OCI-LY3 (cell line): ENCODE results near the gene CCDC86.

Experiments used
- H2AFZ ChIP-seq: fragments of 200-600, 300-600 bp; shearing (Covaris generic); 2 replicates; pipeline ENCODE4 v1.6.0; 2014; ENCODE audit warnings: antibody characterized with exemption, low read depth, low read length
- H3K27ac ChIP-seq: fragments of 200-600, 300-600 bp; sonication (generic); 2 replicates; pipeline ENCODE4 v1.5.1; 2014; ENCODE audit warnings: mild to moderate bottlenecking, low read length, moderate library complexity, mixed read lengths
- H3K27me3 ChIP-seq: fragments of 200-600, 300-600 bp; sonication (generic); 2 replicates; pipeline ENCODE4 v1.6.1; 2014; ENCODE audit warnings: low read depth, low read length, mixed read lengths
- H3K36me3 ChIP-seq: fragments of 200-600, 300-600 bp; sonication (generic); replicated peaks from 2 replicates; pipeline ENCODE3; 2014; ENCODE audit warnings: low read depth, low read length, mixed read lengths
- H3K4me1 ChIP-seq: fragments of 300-600, 200-600 bp; sonication (generic); 2 replicates; pipeline ENCODE4 v1.6.1; 2014; ENCODE audit warnings: low read length, mixed read lengths
- H3K4me2 ChIP-seq: fragments of 200-600, 300-600 bp; sonication (generic); 2 replicates; pipeline ENCODE4 v1.6.1; 2014; ENCODE audit warnings: low read length, mixed read lengths
- H3K4me3 ChIP-seq: fragments of 300-600, 200-600 bp; sonication (generic); 2 replicates; pipeline ENCODE4 v1.5.1; 2014; ENCODE audit warnings: antibody characterized with exemption, mild to moderate bottlenecking, low read length, moderate library complexity
- H3K79me2 ChIP-seq: fragments of 300-600, 200-600 bp; shearing (Covaris generic); 2 replicates; pipeline ENCODE4 v1.6.1; 2014; ENCODE audit warnings: mild to moderate bottlenecking, low read length, mixed read lengths
- H3K9ac ChIP-seq: fragments of 300-600, 200-600 bp; shearing (Covaris generic); 2 replicates; pipeline ENCODE4 v1.6.0; 2014; ENCODE audit warnings: mild to moderate bottlenecking, low read length, moderate library complexity
- H3K9me3 ChIP-seq: fragments of 200-600, 300-600 bp; shearing (Covaris generic); 2 replicates; pipeline ENCODE4 v1.6.1; 2014; ENCODE audit warnings: low read length, mixed read lengths; ENCODE audit not compliant: insufficient read depth
- H4K20me1 ChIP-seq: fragments of 200-600, 300-600 bp; sonication (generic); 2 replicates; pipeline ENCODE4 v1.6.1; 2016; ENCODE audit warnings: low read length, mixed read lengths; ENCODE audit not compliant: insufficient read depth
- CTCF ChIP-seq: fragments of 200-600, 300-600 bp; sonication (generic); IDR thresholded peaks from 2 replicates; pipeline ENCODE4 v1.5.1; 2014; ENCODE audit warnings: antibody characterized with exemption, low read length, low read depth
- EZH2phosphoT487 ChIP-seq: fragments of 200-600 bp; shearing (Covaris generic); IDR thresholded peaks from 2 replicates; pipeline ENCODE4 v1.6.1; 2018; ENCODE audit warnings: antibody characterized with exemption, mixed run types, low read depth

Gene CCDC86

GRCh38 chr11:60809691-60810090 lies 32.2 kb upstream of the CCDC86 start:
- Histone ChIP-seq H2AFZ (no peak overlapping the region), H3K27me3 (no peaks in the 10 kb centered on the region), H3K27ac (no peak overlapping the region), H3K4me2 (no peak overlapping the region), H3K79me2 (no peaks in the 10 kb centered on the region), H3K36me3 (no peaks in the 10 kb centered on the region), H3K4me1 (no peaks in the 10 kb centered on the region; the same call in 1 of the 2 replicates), H3K9ac (no peak overlapping the region), H4K20me1 (no peaks in the 10 kb centered on the region), H3K9me3 (peaks cover 5% of the 10 kb centered on the region; the same call in 1 of the 2 replicates), H3K4me3 (no peak overlapping the region)
- no peak for TF ChIP-seq CTCF
- TF ChIP-seq EZH2phosphoT487 = no peak

GRCh38 chr11:60810151-60810550 lies 31.8 kb upstream of the CCDC86 start:
- H2AFZ ChIP-seq = no peak overlapping the region
- H3K27ac ChIP-seq = no peak overlapping the region
- H4K20me1 ChIP-seq = no peaks in the 10 kb centered on the region
- H3K79me2 ChIP-seq = no peaks in the 10 kb centered on the region
- TF ChIP-seq CTCF (no peak), EZH2phosphoT487 (no peak)
- H3K4me1 ChIP-seq = no peaks in the 10 kb centered on the region; the same call in 1 of the 2 replicates
- no peaks in the 10 kb centered on the region for H3K27me3 ChIP-seq
- peaks cover 5% of the 10 kb centered on the region; the same call in 1 of the 2 replicates for H3K9me3 ChIP-seq
- H3K36me3 ChIP-seq = no peaks in the 10 kb centered on the region
- H3K9ac ChIP-seq = no peak overlapping the region
- no peak overlapping the region for H3K4me3 ChIP-seq
- no peak overlapping the region for H3K4me2 ChIP-seq

GRCh38 chr11:60810569-60810968 lies 31.3 kb upstream of the CCDC86 start:
- TF ChIP-seq EZH2phosphoT487 = no peak
- no peak for TF ChIP-seq CTCF
- no peaks in the 10 kb centered on the region for H3K27me3 ChIP-seq
- H4K20me1 ChIP-seq = no peaks in the 10 kb centered on the region
- H3K9me3 ChIP-seq = peaks cover 5% of the 10 kb centered on the region; the same call in 1 of the 2 replicates
- H3K4me1 ChIP-seq = no peaks in the 10 kb centered on the region; the same call in 1 of the 2 replicates
- H3K9ac ChIP-seq = no peak overlapping the region
- no peaks in the 10 kb centered on the region for H3K36me3 ChIP-seq
- H2AFZ ChIP-seq = no peak overlapping the region
- no peak overlapping the region for H3K4me2 ChIP-seq
- H3K79me2 ChIP-seq = no peaks in the 10 kb centered on the region
- no peak overlapping the region for H3K4me3 ChIP-seq
- H3K27ac ChIP-seq = no peak overlapping the region

GRCh38 chr11:60813324-60813723 lies 28.6 kb upstream of the CCDC86 start:
- no peaks in the 10 kb centered on the region for H3K79me2 ChIP-seq
- no peaks in the 10 kb centered on the region; the same call in 1 of the 2 replicates for H3K4me1 ChIP-seq
- peaks cover 3% of the 10 kb centered on the region; the same call in 1 of the 2 replicates for H3K27me3 ChIP-seq
- no peak overlapping the region for H3K4me2 ChIP-seq
- no peak overlapping the region for H3K4me3 ChIP-seq
- no peak overlapping the region for H3K9ac ChIP-seq
- H3K9me3 ChIP-seq = peaks cover 12% of the 10 kb centered on the region; the same call in 1 of the 2 replicates
- no peak for TF ChIP-seq EZH2phosphoT487
- TF ChIP-seq CTCF = no peak
- H4K20me1 ChIP-seq = no peaks in the 10 kb centered on the region
- no peaks in the 10 kb centered on the region for H3K36me3 ChIP-seq
- H2AFZ ChIP-seq = no peak overlapping the region
- no peak overlapping the region for H3K27ac ChIP-seq
